ENCODE data around the gene ZNF837.

Gene ZNF837

DNA sequence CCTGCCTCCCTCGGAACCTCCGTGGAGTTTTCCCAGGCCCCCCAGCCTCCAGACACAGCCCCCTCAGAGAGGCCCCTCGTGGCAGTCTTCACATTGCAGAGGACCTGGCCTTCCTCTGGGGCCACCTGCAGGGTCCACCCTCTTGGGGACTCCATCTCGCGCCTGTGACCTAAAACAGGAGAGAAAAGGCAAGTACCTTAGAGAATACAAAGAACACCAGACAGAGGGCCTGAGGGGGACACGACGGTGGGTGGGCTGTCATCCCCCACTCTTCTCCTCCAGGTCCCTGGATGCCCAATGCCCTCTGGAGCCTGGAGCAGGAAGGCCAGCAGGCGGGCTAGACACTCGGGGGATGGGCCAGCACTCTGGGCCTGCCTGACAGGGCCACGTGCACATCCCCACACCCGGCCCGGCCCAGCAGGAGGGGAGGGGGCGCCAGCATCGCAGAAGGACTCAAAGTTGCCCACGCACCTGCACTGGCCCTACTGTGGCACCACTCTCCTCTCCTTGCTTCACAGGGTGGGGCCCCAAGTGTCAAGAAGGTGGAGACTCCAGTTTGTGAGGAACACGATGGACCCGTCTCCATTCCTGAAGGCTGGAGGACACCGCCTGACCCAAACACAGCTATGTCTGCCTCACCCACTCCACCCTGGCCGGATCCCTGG, 23.2 kb downstream of the ZNF837 start:
- no peak overlapping the region for H3K4me2 ChIP-seq (ENCODE audit: low read length)
- H3F3A ChIP-seq (ENCODE audit: insufficient read depth, low read length), result no peaks in the 10 kb centered on the region

DNA sequence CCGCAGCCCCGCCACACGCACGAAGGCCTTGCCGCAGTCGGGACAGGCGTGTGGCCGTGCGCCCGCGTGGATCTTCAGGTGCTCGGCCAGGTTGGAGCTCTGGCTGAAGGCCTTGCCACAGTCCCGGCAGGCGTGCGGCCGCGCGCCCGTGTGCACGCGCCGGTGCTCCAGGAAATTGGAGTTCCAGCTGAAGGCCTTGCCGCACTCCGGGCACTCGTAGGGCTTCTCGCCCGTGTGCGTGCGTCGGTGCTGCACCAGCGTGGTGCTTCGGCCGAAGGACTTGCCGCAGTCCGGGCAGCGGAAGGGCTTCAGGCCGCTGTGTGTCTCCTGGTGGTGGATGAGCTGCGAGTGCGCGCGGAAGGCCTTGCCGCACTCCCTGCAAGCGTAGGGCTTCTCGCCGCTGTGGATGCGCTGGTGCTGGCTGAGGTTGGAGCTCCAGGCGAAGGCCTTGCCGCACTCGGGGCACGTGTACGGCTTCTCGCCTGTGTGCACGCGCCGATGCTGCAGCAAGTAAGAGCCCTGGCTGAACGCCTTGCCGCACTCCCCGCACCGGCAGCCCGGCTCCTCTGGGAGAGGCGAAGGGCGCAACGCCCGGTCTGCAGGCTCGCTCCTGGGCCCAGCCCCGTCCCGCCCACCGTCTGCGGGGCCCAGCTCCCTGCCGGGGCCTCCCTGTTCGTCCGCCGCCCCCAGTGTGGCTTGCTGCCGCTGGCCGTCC, 23.9 kb downstream of the ZNF837 start:
- H3K9ac ChIP-seq (ENCODE audit: low read length), result no peak overlapping the region
- peaks cover 10% of the 10 kb centered on the region for H3K4me1 ChIP-seq (ENCODE audit: insufficient read depth, low read length, severe bottlenecking)
- H3K27ac ChIP-seq (ENCODE audit: low read depth, low read length, poor library complexity, severe bottlenecking), result no peak overlapping the region
- H3K9me2 ChIP-seq (ENCODE audit: low read depth, low read length), result no peaks in the 10 kb centered on the region
- TF ChIP-seq EZH2 (IDR thresholded peaks at IDR 0.05; ENCODE audit: borderline replicate concordance, low read length), result no peak
- TF ChIP-seq, protein P1, sequence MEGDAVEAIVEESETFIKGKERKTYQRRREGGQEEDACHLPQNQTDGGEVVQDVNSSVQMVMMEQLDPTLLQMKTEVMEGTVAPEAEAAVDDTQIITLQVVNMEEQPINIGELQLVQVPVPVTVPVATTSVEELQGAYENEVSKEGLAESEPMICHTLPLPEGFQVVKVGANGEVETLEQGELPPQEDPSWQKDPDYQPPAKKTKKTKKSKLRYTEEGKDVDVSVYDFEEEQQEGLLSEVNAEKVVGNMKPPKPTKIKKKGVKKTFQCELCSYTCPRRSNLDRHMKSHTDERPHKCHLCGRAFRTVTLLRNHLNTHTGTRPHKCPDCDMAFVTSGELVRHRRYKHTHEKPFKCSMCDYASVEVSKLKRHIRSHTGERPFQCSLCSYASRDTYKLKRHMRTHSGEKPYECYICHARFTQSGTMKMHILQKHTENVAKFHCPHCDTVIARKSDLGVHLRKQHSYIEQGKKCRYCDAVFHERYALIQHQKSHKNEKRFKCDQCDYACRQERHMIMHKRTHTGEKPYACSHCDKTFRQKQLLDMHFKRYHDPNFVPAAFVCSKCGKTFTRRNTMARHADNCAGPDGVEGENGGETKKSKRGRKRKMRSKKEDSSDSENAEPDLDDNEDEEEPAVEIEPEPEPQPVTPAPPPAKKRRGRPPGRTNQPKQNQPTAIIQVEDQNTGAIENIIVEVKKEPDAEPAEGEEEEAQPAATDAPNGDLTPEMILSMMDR (IDR thresholded peaks at IDR 0.05; ENCODE audit: low read length), result no peak
- no peaks in the 10 kb centered on the region for H3K36me3 ChIP-seq (ENCODE audit: insufficient read depth, low read length)
- H2AFZ ChIP-seq (ENCODE audit: low read length), result no peak overlapping the region
- no peaks in the 10 kb centered on the region for H3F3A ChIP-seq (ENCODE audit: insufficient read depth, low read length)
- no peak overlapping the region for H3K4me2 ChIP-seq (ENCODE audit: low read length)
- H4K20me1 ChIP-seq (ENCODE audit: insufficient read depth, low read length), result no peaks in the 10 kb centered on the region
- no peak overlapping the region for H3K4me3 ChIP-seq (ENCODE audit: low read depth, low read length, poor library complexity, severe bottlenecking)
- no peaks in the 10 kb centered on the region for H3K27me3 ChIP-seq (ENCODE audit: insufficient read depth, low read length)
- H3K9me3 ChIP-seq (ENCODE audit: low read length), result no peaks in the 10 kb centered on the region
- H3K79me2 ChIP-seq (ENCODE audit: insufficient read depth, low read length), result no peaks in the 10 kb centered on the region

More for the DNA sequence above, 23.2 kb downstream of the ZNF837 start:
- H3K9ac ChIP-seq (ENCODE audit: low read length), result no peak overlapping the region
- H2AFZ ChIP-seq (ENCODE audit: low read length), result no peak overlapping the region
- no peak overlapping the region for H3K27ac ChIP-seq (ENCODE audit: low read depth, low read length, poor library complexity, severe bottlenecking)
- no peaks in the 10 kb centered on the region for H4K20me1 ChIP-seq (ENCODE audit: insufficient read depth, low read length)
- TF ChIP-seq EZH2 (IDR thresholded peaks at IDR 0.05; ENCODE audit: borderline replicate concordance, low read length), result no peak
- TF ChIP-seq, protein P1 (IDR thresholded peaks at IDR 0.05; ENCODE audit: low read length), result no peak
- H3K9me2 ChIP-seq (ENCODE audit: low read depth, low read length), result no peaks in the 10 kb centered on the region
- H3K36me3 ChIP-seq (ENCODE audit: insufficient read depth, low read length), result no peaks in the 10 kb centered on the region
- no peak overlapping the region for H3K4me3 ChIP-seq (ENCODE audit: low read depth, low read length, poor library complexity, severe bottlenecking)
- no peaks in the 10 kb centered on the region for H3K79me2 ChIP-seq (ENCODE audit: insufficient read depth, low read length)
- H3K27me3 ChIP-seq (ENCODE audit: insufficient read depth, low read length), result no peaks in the 10 kb centered on the region
- no peaks in the 10 kb centered on the region for H3K9me3 ChIP-seq (ENCODE audit: low read length)
- peaks cover 11% of the 10 kb centered on the region for H3K4me1 ChIP-seq (ENCODE audit: insufficient read depth, low read length, severe bottlenecking)

DNA sequence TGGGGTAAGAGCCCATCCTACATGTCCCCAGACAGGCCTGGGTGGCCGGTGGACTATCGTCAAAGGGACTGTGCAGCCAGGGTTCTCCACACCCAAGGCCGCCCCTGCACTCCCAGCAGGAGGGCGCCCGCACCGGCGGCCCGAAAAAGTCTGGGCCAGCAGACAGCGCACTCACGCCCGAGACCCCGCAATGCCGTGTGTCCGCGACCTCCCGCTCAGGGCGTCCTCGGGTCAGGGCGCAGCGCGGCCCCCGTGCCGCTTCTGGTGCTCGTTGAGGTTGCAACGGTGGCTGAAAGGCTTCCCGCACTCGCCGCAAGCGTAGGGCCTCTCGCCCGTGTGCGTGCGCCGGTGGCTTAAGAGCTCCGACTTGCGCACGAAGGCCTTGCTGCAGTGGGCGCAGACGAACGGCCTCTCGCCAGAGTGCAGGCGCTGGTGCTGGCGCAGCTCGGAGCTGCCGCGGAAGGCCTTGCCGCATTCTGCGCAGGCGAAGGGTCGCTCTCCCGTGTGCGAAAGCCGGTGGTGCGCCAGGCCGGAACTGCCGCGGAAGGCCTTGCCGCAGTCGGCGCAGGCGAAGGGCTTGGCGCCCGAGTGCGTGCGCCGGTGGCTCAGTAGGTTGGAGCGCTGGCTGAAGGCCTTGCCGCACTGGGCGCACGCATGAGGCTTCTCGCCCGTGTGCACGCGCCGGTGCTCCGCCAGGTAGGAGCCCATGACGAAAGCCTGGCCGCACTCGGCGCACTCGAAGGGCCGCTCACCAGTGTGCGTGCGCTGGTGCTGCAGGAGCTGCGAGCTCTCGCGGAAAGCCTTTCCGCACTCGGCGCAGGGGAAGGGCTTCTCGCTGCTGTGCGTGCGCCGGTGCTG, 24.7 kb downstream of the ZNF837 start:
- no peak overlapping the region for H3K4me2 ChIP-seq (ENCODE audit: low read length)
- no peak overlapping the region for H3K4me3 ChIP-seq (ENCODE audit: low read depth, low read length, poor library complexity, severe bottlenecking)
- no peaks in the 10 kb centered on the region for H3K9me2 ChIP-seq (ENCODE audit: low read depth, low read length)
- no peaks in the 10 kb centered on the region for H3K9me3 ChIP-seq (ENCODE audit: low read length)
- no peak for TF ChIP-seq EZH2 (IDR thresholded peaks at IDR 0.05; ENCODE audit: borderline replicate concordance, low read length)
- TF ChIP-seq, protein P1 (IDR thresholded peaks at IDR 0.05; ENCODE audit: low read length), result no peak
- H3K27ac ChIP-seq (ENCODE audit: low read depth, low read length, poor library complexity, severe bottlenecking), result no peak overlapping the region
- H4K20me1 ChIP-seq (ENCODE audit: insufficient read depth, low read length), result no peaks in the 10 kb centered on the region
- no peaks in the 10 kb centered on the region for H3F3A ChIP-seq (ENCODE audit: insufficient read depth, low read length)
- H3K27me3 ChIP-seq (ENCODE audit: insufficient read depth, low read length), result no peaks in the 10 kb centered on the region
- H2AFZ ChIP-seq (ENCODE audit: low read length), result no peak overlapping the region
- peaks cover 2% of the 10 kb centered on the region for H3K4me1 ChIP-seq (ENCODE audit: insufficient read depth, low read length, severe bottlenecking)
- no peak overlapping the region for H3K9ac ChIP-seq (ENCODE audit: low read length)
- H3K79me2 ChIP-seq (ENCODE audit: insufficient read depth, low read length), result no peaks in the 10 kb centered on the region
- H3K36me3 ChIP-seq (ENCODE audit: insufficient read depth, low read length), result no peaks in the 10 kb centered on the region
